ENCODE measurements around the gene KCP.

The KCP gene

GRCh38 chr7:128922496-128923410 lies 12.2 kb upstream of the KCP start:
- POLR2A ChIA-PET: interaction anchor here (0.7 kb wide), 1 partner anchor 35 kb away, joined by 4 read pairs; no protein-coding TSS in a partner anchor

GRCh38 chr7:128921866-128922440 lies 11.4 kb upstream of the KCP start:
- ChIA-PET POLR2A (interaction anchor here (0.7 kb wide), 1 partner anchor 36 kb away, joined by 4 read pairs; no protein-coding TSS in a partner anchor), CTCF (interaction anchor here (0.9 to 1.9 kb wide), 7 partner anchors 10 to 496 kb away, joined by 3 to 5 read pairs (median 4); no protein-coding TSS in a partner anchor)
- TF ChIP-seq CTCF (IDR thresholded peaks at IDR 0.05; ENCODE audit: control extremely low read depth, extremely low read depth, low read depth, missing control alignments): no peak

More at GRCh38 chr7:128922496-128923410, 12.2 kb upstream of the KCP start:
- TF ChIP-seq CTCF (IDR thresholded peaks at IDR 0.05; ENCODE audit: control extremely low read depth, extremely low read depth, low read depth, missing control alignments): no peak
- no peak for DNase-seq (ENCODE audit: extremely low spot score)
- CTCF ChIA-PET: interaction anchor here (0.8 to 1.9 kb wide), 11 partner anchors 9 to 497 kb away, joined by 3 to 5 read pairs (median 3); no protein-coding TSS in a partner anchor

GRCh38 chr7:128920913-128921582 lies 10.5 kb upstream of the KCP start:
- ChIA-PET CTCF (interaction anchor here (0.6 to 1.6 kb wide), 7 partner anchors 10 to 249 kb away, joined by 3 to 5 read pairs (median 3); partner anchors contain the start of gene KCP), POLR2A (no interaction called here)
- no peak for TF ChIP-seq CTCF (IDR thresholded peaks at IDR 0.05; ENCODE audit: control extremely low read depth, extremely low read depth, low read depth, missing control alignments)
- no peak for DNase-seq (ENCODE audit: extremely low spot score)

More at GRCh38 chr7:128921866-128922440, 11.4 kb upstream of the KCP start:
- DNase-seq (ENCODE audit: extremely low spot score): no peak

- ChIA-PET POLR2A (interaction anchor here (1.7 kb wide), 1 partner anchor 20 kb away, joined by 4 read pairs; no protein-coding TSS in a partner anchor), CTCF (interaction anchor here (0.6 to 1.6 kb wide), 7 partner anchors 8 to 172 kb away, joined by 3 to 5 read pairs (median 3); partner anchors contain the start of gene KCP)
- no peak for DNase-seq (ENCODE audit: extremely low spot score)
- peak; percentile 19 for TF ChIP-seq CTCF (IDR thresholded peaks at IDR 0.05; ENCODE audit: control extremely low read depth, extremely low read depth, low read depth, missing control alignments)
Measured at GRCh38 chr7:128919881-128920799, 9.6 kb upstream of the KCP start.

GRCh38 chr7:128919241-128919640 lies 8.7 kb upstream of the KCP start:
- ChIA-PET POLR2A (interaction anchor here (1.7 kb wide), 1 partner anchor 21 kb away, joined by 4 read pairs; no protein-coding TSS in a partner anchor), CTCF (interaction anchor here (0.7 to 1.6 kb wide), 4 partner anchors 8 to 172 kb away, joined by 3 to 5 read pairs (median 3); partner anchors contain the start of gene KCP)
- no peak for DNase-seq (ENCODE audit: extremely low spot score)
- TF ChIP-seq CTCF (IDR thresholded peaks at IDR 0.05; ENCODE audit: control extremely low read depth, extremely low read depth, low read depth, missing control alignments): no peak

All from GM10248 (cell line).